Subcutaneous adipose tissue (tissue), 4 donors: ENCODE measurements around the gene PYGL. TPM values are rescaled to one million over a fixed set of nuclear protein-coding genes. Genes with fewer than 3 reads are reported as not detected.

Source experiments
- CTCF ChIP-seq: fragments of 450-650 bp; IDR thresholded peaks from one replicate; pipeline ENCODE4 v1.5.1; 2016; ENCODE audit warnings: low read depth, mild to moderate bottlenecking, control low read depth, antibody characterized with exemption, moderate library complexity
- total RNA-seq, 4 donors: library from RNA; depleted of rRNA; stranded (reverse); fragments of >200 nt; gene quantifications; one replicate each; pipeline ENCODE4 v1.1.0, GENCODE V29; 2016

Gene PYGL
- total RNA-seq, 4 donors from 2014 or later, result 102 to 201 (median 147) TPM

- TF ChIP-seq CTCF, result no peak
Measured at GRCh38 chr14:50931559-50931958, 12.7 kb downstream of the PYGL start.

GRCh38 chr14:50929506-50929905 is 14.8 kb downstream of the PYGL start:
- no peak for TF ChIP-seq CTCF

- TF ChIP-seq CTCF, result no peak
Measured at GRCh38 chr14:50928002-50928635, 16.2 kb downstream of the PYGL start.

- TF ChIP-seq CTCF, result no peak
Measured at GRCh38 chr14:50926851-50927386, 17.4 kb downstream of the PYGL start.

- TF ChIP-seq CTCF, result no peak
Measured at GRCh38 chr14:50924843-50925242, 19.4 kb downstream of the PYGL start.

GRCh38 chr14:50924236-50924635 is 20.0 kb downstream of the PYGL start:
- TF ChIP-seq CTCF, result no peak

GRCh38 chr14:50922803-50923202 is 21.5 kb downstream of the PYGL start:
- TF ChIP-seq CTCF, result no peak
